Femur (tissue), 1 donor: ENCODE results near the gene TIAM2.

Experiments
- DNase-seq: peaks from one replicate; pipeline ENCODE4 v3.0.0-alpha.2; 2017

TIAM2 gene

GRCh38 chr6:155026706-155027045 lies 31.6 kb downstream of the TIAM2 start:
- no peak for DNase-seq

GRCh38 chr6:155030148-155030720 lies 35.1 kb downstream of the TIAM2 start:
- no peak for DNase-seq

GRCh38 chr6:155031091-155031490 lies 36.0 kb downstream of the TIAM2 start:
- no peak for DNase-seq

GRCh38 chr6:155033021-155033791 lies 38.1 kb downstream of the TIAM2 start:
- no peak for DNase-seq

GRCh38 chr6:155036907-155037306 lies 41.8 kb downstream of the TIAM2 start:
- no peak for DNase-seq

- DNase-seq = no peak
Measured at GRCh38 chr6:155038104-155038503, 43.0 kb downstream of the TIAM2 start.

GRCh38 chr6:155038527-155038926 lies 43.4 kb downstream of the TIAM2 start:
- DNase-seq = no peak

- no peak for DNase-seq
Measured at GRCh38 chr6:155039618-155040017, 44.5 kb downstream of the TIAM2 start.

GRCh38 chr6:155040154-155040553 lies 45.0 kb downstream of the TIAM2 start:
- DNase-seq = no peak

- no peak for DNase-seq
Measured at GRCh38 chr6:155040901-155041650, 46.0 kb downstream of the TIAM2 start.

- DNase-seq = peak; percentile 56
Measured at GRCh38 chr6:155041741-155042279, 46.7 kb downstream of the TIAM2 start.

- no peak for DNase-seq
Measured at GRCh38 chr6:155042983-155043382, 47.9 kb downstream of the TIAM2 start.

GRCh38 chr6:155045561-155046404 lies 50.7 kb downstream of the TIAM2 start:
- DNase-seq = no peak

GRCh38 chr6:155047523-155047922 lies 52.4 kb downstream of the TIAM2 start:
- DNase-seq = no peak

- no peak for DNase-seq
Measured at GRCh38 chr6:155050311-155050710, 55.2 kb downstream of the TIAM2 start.

- peak; percentile 53 for DNase-seq
Measured at GRCh38 chr6:155054491-155055250, 59.6 kb downstream of the TIAM2 start.

GRCh38 chr6:155055729-155056128 lies 60.6 kb downstream of the TIAM2 start:
- DNase-seq = no peak

- no peak for DNase-seq
Measured at GRCh38 chr6:155056756-155057155, 61.6 kb downstream of the TIAM2 start.

GRCh38 chr6:155061381-155061780 lies 66.3 kb downstream of the TIAM2 start:
- no peak for DNase-seq

GRCh38 chr6:155062866-155063341 lies 67.8 kb downstream of the TIAM2 start:
- no peak for DNase-seq

- no peak for DNase-seq
Measured at GRCh38 chr6:155064303-155064702, 69.2 kb downstream of the TIAM2 start.

GRCh38 chr6:155066361-155066760 lies 71.2 kb downstream of the TIAM2 start:
- DNase-seq = peak; percentile 83
